Glomerular visceral epithelial cell (primary cell): ENCODE results near the gene EHMT1.

Experiments used
- DNase-seq: peaks from one replicate; pipeline ENCODE4 v3.0.0-alpha.2; 2016; ENCODE audit errors: extremely low spot score

EHMT1 gene

GRCh38 chr9:137647096-137647714 is 28.4 kb downstream of the EHMT1 start:
- no peak for DNase-seq

- DNase-seq: peak; percentile 17
Observed at GRCh38 chr9:137648396-137648795, 29.6 kb downstream of the EHMT1 start.

- DNase-seq: no peak
Observed at GRCh38 chr9:137649553-137649952, 30.7 kb downstream of the EHMT1 start.

GRCh38 chr9:137650259-137650658 is 31.5 kb downstream of the EHMT1 start:
- DNase-seq: no peak

GRCh38 chr9:137650779-137651178 is 32.0 kb downstream of the EHMT1 start:
- DNase-seq: no peak

- no peak for DNase-seq
Observed at GRCh38 chr9:137656416-137656815, 37.6 kb downstream of the EHMT1 start.

- DNase-seq: no peak
Observed at GRCh38 chr9:137657606-137658005, 38.8 kb downstream of the EHMT1 start.

- no peak for DNase-seq
Observed at GRCh38 chr9:137658781-137659180, 40.0 kb downstream of the EHMT1 start.

- no peak for DNase-seq
Observed at GRCh38 chr9:137660144-137660543, 41.3 kb downstream of the EHMT1 start.

- DNase-seq: no peak
Observed at GRCh38 chr9:137663584-137663983, 44.8 kb downstream of the EHMT1 start.

GRCh38 chr9:137664676-137665075 is 45.9 kb downstream of the EHMT1 start:
- no peak for DNase-seq

- no peak for DNase-seq
Observed at GRCh38 chr9:137665226-137665625, 46.4 kb downstream of the EHMT1 start.

- DNase-seq: no peak
Observed at GRCh38 chr9:137665697-137666512, 47.1 kb downstream of the EHMT1 start.

- no peak for DNase-seq
Observed at GRCh38 chr9:137666513-137666822, 47.7 kb downstream of the EHMT1 start.

- no peak for DNase-seq
Observed at GRCh38 chr9:137666955-137667670, 48.3 kb downstream of the EHMT1 start.

- no peak for DNase-seq
Observed at GRCh38 chr9:137668203-137668602, 49.4 kb downstream of the EHMT1 start.

- DNase-seq: no peak
Observed at GRCh38 chr9:137669261-137669672, 50.5 kb downstream of the EHMT1 start.

GRCh38 chr9:137670391-137671195 is 51.8 kb downstream of the EHMT1 start:
- DNase-seq: peak; percentile 34

GRCh38 chr9:137671196-137671538 is 52.4 kb downstream of the EHMT1 start:
- no peak for DNase-seq

GRCh38 chr9:137671721-137672120 is 52.9 kb downstream of the EHMT1 start:
- no peak for DNase-seq

GRCh38 chr9:137672907-137673791 is 54.3 kb downstream of the EHMT1 start:
- peak; percentile 61 for DNase-seq
